Chondrocyte (in vitro differentiated cells): ENCODE measurements around the gene PDE11A. TPM values are rescaled to one million over a fixed set of nuclear protein-coding genes. Genes with fewer than 3 reads are reported as not detected.
"Not testable (repeated sequence)": the region's sequence is repeated elsewhere in the genome, so short reads cannot be mapped to it uniquely, and the experiment has no call there.

Experiments
- DNase-seq: peaks from one replicate; pipeline ENCODE4 v3.0.0; 2021; ENCODE audit warnings: mixed read lengths, low spot score
- H3K27ac Mint-ChIP-seq: one replicate; pipeline ENCODE4 v1.8.0; 2021; ENCODE audit warnings: mild to moderate bottlenecking, moderate library complexity, mixed read lengths; ENCODE audit not compliant: unreplicated experiment
- H3K27me3 Mint-ChIP-seq: 2 replicates; pipeline ENCODE4 v1.8.0; 2021; ENCODE audit warnings: low read depth, mixed read lengths
- H3K36me3 Mint-ChIP-seq: 2 replicates; pipeline ENCODE4 v1.8.0; 2021; ENCODE audit warnings: low read depth, mixed read lengths
- H3K4me1 Mint-ChIP-seq: 2 replicates; pipeline ENCODE4 v1.8.0; 2021; ENCODE audit warnings: low read depth, mild to moderate bottlenecking, mixed read lengths
- H3K4me3 Mint-ChIP-seq: one replicate; pipeline ENCODE4 v1.8.0; 2021; ENCODE audit warnings: mild to moderate bottlenecking, moderate library complexity, mixed read lengths; ENCODE audit not compliant: unreplicated experiment
- H3K9me3 Mint-ChIP-seq: 2 replicates; pipeline ENCODE4 v1.8.0; 2021; ENCODE audit warnings: low read depth, mixed read lengths
- CTCF ChIP-seq: fragments of 200-600 bp; sonication (generic); IDR thresholded peaks from 2 replicates; pipeline ENCODE4 v1.5.0; 2021; ENCODE audit warnings: antibody characterized with exemption, mild to moderate bottlenecking, moderate library complexity
- total RNA-seq: library from RNA; stranded (reverse); gene quantifications from 3 replicates; pipeline ENCODE4 v1.2.1, GENCODE V29; 2021

Gene PDE11A
- total RNA-seq, 1 donor from 2014 or later: 2.1 TPM

- H3K4me1 Mint-ChIP-seq: no peaks in the 10 kb centered on the region
- H3K4me3 Mint-ChIP-seq: no peak overlapping the region
- peaks cover 2% of the 10 kb centered on the region for H3K36me3 Mint-ChIP-seq
- no peaks in the 10 kb centered on the region for H3K9me3 Mint-ChIP-seq
- no peak for TF ChIP-seq CTCF
- H3K27me3 Mint-ChIP-seq: peaks cover 13% of the 10 kb centered on the region
- no peak overlapping the region for H3K27ac Mint-ChIP-seq
- DNase-seq: no peak
These were observed 276.6 kb downstream of the PDE11A start for GRCh38 chr2:177796011-177796410.

- H3K27ac Mint-ChIP-seq, DNase-seq, H3K4me3 Mint-ChIP-seq, H3K36me3 Mint-ChIP-seq, H3K27me3 Mint-ChIP-seq, H3K9me3 Mint-ChIP-seq: not testable (repeated sequence)
- H3K4me1 Mint-ChIP-seq: peaks cover 22% of the 10 kb centered on the region
These were observed 287.4 kb downstream of the PDE11A start for GRCh38 chr2:177785143-177785542.

GRCh38 chr2:177784745-177785067 is 287.9 kb downstream of the PDE11A start:
- H3K9me3 Mint-ChIP-seq: peaks cover 8% of the 10 kb centered on the region
- H3K27me3 Mint-ChIP-seq: peaks cover 4% of the 10 kb centered on the region
- no peak overlapping the region for H3K4me3 Mint-ChIP-seq
- no peak for TF ChIP-seq CTCF
- no peak overlapping the region for H3K27ac Mint-ChIP-seq
- DNase-seq: no peak
- H3K4me1 Mint-ChIP-seq: peaks cover 22% of the 10 kb centered on the region
- peaks cover 1% of the 10 kb centered on the region for H3K36me3 Mint-ChIP-seq

GRCh38 chr2:177783835-177784744 is 288.5 kb downstream of the PDE11A start:
- peak overlapping the region; percentile 29 for H3K27ac Mint-ChIP-seq
- H3K27me3 Mint-ChIP-seq: peaks cover 7% of the 10 kb centered on the region
- DNase-seq: no peak
- TF ChIP-seq CTCF: no peak
- H3K4me1 Mint-ChIP-seq: peaks cover 22% of the 10 kb centered on the region
- H3K36me3 Mint-ChIP-seq: peaks cover 1% of the 10 kb centered on the region
- H3K9me3 Mint-ChIP-seq: peaks cover 8% of the 10 kb centered on the region
- no peak overlapping the region for H3K4me3 Mint-ChIP-seq

- peaks cover 5% of the 10 kb centered on the region for H3K27me3 Mint-ChIP-seq
- H3K9me3 Mint-ChIP-seq: peaks cover 8% of the 10 kb centered on the region
- no peak overlapping the region for H3K27ac Mint-ChIP-seq
- DNase-seq: no peak
- no peak overlapping the region for H3K4me3 Mint-ChIP-seq
- H3K36me3 Mint-ChIP-seq: peaks cover 1% of the 10 kb centered on the region
- TF ChIP-seq CTCF: no peak
- peaks cover 22% of the 10 kb centered on the region for H3K4me1 Mint-ChIP-seq
These were observed 289.5 kb downstream of the PDE11A start for GRCh38 chr2:177783091-177783490.

GRCh38 chr2:177782613-177783012 is 290.0 kb downstream of the PDE11A start:
- Mint-ChIP-seq H3K4me1 (peaks cover 22% of the 10 kb centered on the region), H3K36me3 (peaks cover 1% of the 10 kb centered on the region), H3K9me3 (peaks cover 5% of the 10 kb centered on the region), H3K27me3 (peaks cover 5% of the 10 kb centered on the region), H3K4me3 (no peak overlapping the region), H3K27ac (no peak overlapping the region)
- no peak for TF ChIP-seq CTCF
- no peak for DNase-seq
